Spleen (tissue), 7 donors: ENCODE data around the gene OR52I1.

ENCODE experiments used
- CTCF ChIP-seq, 11 experiments: fragments of 200-600 bp in 7 of 11; fragments of 450-650 bp in 4 of 11; sonication (generic) in 4 of 11; IDR thresholded peaks in 8 of 11; conservative IDR thresholded peaks in 3 of 11; 1 replicate in 7 of 11; 2 replicates in 4 of 11; pipeline versions ENCODE4 v1.4.0 to v1.8.0; 2016 to 2021; ENCODE audit warnings: antibody characterized with exemption in 11 of 11, inconsistent platforms in 4 of 11, mild to moderate bottlenecking in 1 of 11
- POLR2A ChIP-seq, 3 donors: fragments of 450-650 bp; IDR thresholded peaks; one replicate each; pipeline ENCODE4 v1.5.1; 2017; ENCODE audit warnings: antibody characterized with exemption in 3 of 3, mild to moderate bottlenecking in 1 of 3
- POLR2AphosphoS5 ChIP-seq, 3 donors: sonication (generic); formaldehyde crosslinking; IDR thresholded peaks; one replicate each; pipeline ENCODE4 v1.5.1; 2017; ENCODE audit warnings: antibody characterized with exemption in 3 of 3
- donor health status: DM: no; HTN: no; CAD: no; lungs with moderate emphysema.
- donor health status: DM: no; HTN: no; CAD: no.
- donor health status: DM: no; HTN: no; CAD: no.

GRCh38 chr11:4593739-4594138, at the start of gene OR52I1:
- TF ChIP-seq CTCF (IDR thresholded peaks at IDR 0.05 in 8 of 11, conservative IDR thresholded peaks at IDR 0.05 in 3 of 11): no peak
- no peak for TF ChIP-seq POLR2AphosphoS5 (IDR thresholded peaks at IDR 0.05)
- no peak for TF ChIP-seq POLR2A (IDR thresholded peaks at IDR 0.05)
